HCT116 (cell line): ENCODE measurements around the gene ARHGAP29.

Experiments
- EZH2phosphoT487 ChIP-seq: fragments of 200-600 bp; IDR thresholded peaks from 2 replicates; pipeline ENCODE4 v1.6.1; 2018; ENCODE audit warnings: antibody characterized with exemption, borderline replicate concordance
- POLR2AphosphoS5 ChIP-seq: IDR thresholded peaks from 2 replicates; pipeline ENCODE4 v1.6.1; 2011; ENCODE audit warnings: mild to moderate bottlenecking, low read depth, low read length, moderate library complexity
- TF ChIP-seq, protein P1 (sequence below), 3 experiments: fragments of 200-600 bp in 1 of 3; sonication (generic) in 1 of 3; IDR thresholded peaks in 2 of 3; conservative IDR thresholded peaks in 1 of 3; 2 replicates each; pipeline ENCODE4 v1.5.1; 2012 to 2017; ENCODE audit warnings: low read depth in 2 of 3, low read length in 2 of 3, antibody characterized with exemption in 1 of 3, borderline replicate concordance in 1 of 3, control low read depth in 1 of 3, mild to moderate bottlenecking in 1 of 3, mixed read lengths in 1 of 3, mixed run types in 1 of 3, moderate library complexity in 1 of 3; ENCODE audit not compliant: insufficient read depth in 1 of 3
- TF ChIP-seq, protein P2 (sequence below): IDR thresholded peaks from 2 replicates; pipeline ENCODE4 v1.6.1; 2012
- TF ChIP-seq, protein P3 (sequence below): IDR thresholded peaks from 2 replicates; pipeline ENCODE4 v1.6.1; 2012; ENCODE audit warnings: low read depth

DNA sequence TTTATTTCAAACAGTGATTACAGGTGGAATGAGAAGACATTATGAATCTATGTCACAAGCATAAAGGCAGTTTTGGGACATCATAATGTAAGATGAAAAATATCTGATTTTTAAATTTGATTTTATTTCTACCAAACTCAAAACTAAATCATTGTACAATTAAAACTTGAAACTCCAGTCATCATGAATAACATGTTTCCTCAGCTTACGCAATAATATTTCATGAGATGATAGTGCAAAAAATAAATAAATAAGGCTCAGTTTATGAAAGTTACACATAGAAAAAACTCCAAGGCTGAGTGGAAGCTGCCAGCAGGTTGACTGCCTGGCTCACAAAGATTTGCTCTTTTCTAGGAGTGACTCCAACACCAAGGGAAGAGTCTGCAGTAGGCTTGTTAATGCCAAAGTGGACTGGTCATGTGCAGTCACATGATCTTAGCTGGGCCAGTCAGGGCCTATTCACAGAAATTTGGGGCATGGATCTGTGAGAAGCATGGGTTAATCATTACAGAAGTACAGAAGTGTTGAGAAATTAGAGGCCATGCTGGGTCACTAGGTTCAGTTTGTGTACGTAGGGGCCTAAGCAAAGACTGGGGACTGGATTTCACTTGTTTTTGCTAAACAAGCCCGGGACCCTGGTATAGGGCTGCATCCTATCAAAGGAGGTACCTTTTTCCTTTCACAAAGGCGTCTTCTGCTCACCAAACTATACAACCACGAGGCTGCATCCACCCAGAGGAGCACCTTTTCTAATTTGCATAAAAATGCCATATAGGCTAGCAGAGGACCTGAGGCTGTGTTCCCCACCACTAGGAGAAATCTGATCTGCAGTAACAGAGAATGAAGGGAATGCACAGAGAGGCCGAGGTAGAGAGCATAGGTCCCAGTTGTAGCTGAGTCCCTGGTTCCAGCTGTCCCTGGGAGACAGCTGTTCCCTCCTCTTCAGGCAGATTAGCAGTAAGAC, 111.6 kb downstream of the ARHGAP29 start:
- TF ChIP-seq, protein P1, sequence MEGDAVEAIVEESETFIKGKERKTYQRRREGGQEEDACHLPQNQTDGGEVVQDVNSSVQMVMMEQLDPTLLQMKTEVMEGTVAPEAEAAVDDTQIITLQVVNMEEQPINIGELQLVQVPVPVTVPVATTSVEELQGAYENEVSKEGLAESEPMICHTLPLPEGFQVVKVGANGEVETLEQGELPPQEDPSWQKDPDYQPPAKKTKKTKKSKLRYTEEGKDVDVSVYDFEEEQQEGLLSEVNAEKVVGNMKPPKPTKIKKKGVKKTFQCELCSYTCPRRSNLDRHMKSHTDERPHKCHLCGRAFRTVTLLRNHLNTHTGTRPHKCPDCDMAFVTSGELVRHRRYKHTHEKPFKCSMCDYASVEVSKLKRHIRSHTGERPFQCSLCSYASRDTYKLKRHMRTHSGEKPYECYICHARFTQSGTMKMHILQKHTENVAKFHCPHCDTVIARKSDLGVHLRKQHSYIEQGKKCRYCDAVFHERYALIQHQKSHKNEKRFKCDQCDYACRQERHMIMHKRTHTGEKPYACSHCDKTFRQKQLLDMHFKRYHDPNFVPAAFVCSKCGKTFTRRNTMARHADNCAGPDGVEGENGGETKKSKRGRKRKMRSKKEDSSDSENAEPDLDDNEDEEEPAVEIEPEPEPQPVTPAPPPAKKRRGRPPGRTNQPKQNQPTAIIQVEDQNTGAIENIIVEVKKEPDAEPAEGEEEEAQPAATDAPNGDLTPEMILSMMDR (IDR thresholded peaks at IDR 0.05 in 2 of 3, conservative IDR thresholded peaks at IDR 0.05 in 1 of 3; ENCODE audit: borderline replicate concordance in 1 of 3, insufficient read depth in 1 of 3, low read depth in 2 of 3, low read length in 2 of 3) = no peak
- TF ChIP-seq, protein P2, sequence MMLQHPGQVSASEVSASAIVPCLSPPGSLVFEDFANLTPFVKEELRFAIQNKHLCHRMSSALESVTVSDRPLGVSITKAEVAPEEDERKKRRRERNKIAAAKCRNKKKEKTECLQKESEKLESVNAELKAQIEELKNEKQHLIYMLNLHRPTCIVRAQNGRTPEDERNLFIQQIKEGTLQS = no peak
- TF ChIP-seq, protein P3, sequence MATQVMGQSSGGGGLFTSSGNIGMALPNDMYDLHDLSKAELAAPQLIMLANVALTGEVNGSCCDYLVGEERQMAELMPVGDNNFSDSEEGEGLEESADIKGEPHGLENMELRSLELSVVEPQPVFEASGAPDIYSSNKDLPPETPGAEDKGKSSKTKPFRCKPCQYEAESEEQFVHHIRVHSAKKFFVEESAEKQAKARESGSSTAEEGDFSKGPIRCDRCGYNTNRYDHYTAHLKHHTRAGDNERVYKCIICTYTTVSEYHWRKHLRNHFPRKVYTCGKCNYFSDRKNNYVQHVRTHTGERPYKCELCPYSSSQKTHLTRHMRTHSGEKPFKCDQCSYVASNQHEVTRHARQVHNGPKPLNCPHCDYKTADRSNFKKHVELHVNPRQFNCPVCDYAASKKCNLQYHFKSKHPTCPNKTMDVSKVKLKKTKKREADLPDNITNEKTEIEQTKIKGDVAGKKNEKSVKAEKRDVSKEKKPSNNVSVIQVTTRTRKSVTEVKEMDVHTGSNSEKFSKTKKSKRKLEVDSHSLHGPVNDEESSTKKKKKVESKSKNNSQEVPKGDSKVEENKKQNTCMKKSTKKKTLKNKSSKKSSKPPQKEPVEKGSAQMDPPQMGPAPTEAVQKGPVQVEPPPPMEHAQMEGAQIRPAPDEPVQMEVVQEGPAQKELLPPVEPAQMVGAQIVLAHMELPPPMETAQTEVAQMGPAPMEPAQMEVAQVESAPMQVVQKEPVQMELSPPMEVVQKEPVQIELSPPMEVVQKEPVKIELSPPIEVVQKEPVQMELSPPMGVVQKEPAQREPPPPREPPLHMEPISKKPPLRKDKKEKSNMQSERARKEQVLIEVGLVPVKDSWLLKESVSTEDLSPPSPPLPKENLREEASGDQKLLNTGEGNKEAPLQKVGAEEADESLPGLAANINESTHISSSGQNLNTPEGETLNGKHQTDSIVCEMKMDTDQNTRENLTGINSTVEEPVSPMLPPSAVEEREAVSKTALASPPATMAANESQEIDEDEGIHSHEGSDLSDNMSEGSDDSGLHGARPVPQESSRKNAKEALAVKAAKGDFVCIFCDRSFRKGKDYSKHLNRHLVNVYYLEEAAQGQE = no peak
- TF ChIP-seq EZH2phosphoT487 = no peak
- TF ChIP-seq POLR2AphosphoS5 = no peak
